ENCODE results near the gene ORC1. TPM values are rescaled to one million over a fixed set of nuclear protein-coding genes. Genes with fewer than 3 reads are reported as not detected.

The ORC1 gene
- total RNA-seq, 1 experiment from 2014 or later = 14.0 TPM

DNA sequence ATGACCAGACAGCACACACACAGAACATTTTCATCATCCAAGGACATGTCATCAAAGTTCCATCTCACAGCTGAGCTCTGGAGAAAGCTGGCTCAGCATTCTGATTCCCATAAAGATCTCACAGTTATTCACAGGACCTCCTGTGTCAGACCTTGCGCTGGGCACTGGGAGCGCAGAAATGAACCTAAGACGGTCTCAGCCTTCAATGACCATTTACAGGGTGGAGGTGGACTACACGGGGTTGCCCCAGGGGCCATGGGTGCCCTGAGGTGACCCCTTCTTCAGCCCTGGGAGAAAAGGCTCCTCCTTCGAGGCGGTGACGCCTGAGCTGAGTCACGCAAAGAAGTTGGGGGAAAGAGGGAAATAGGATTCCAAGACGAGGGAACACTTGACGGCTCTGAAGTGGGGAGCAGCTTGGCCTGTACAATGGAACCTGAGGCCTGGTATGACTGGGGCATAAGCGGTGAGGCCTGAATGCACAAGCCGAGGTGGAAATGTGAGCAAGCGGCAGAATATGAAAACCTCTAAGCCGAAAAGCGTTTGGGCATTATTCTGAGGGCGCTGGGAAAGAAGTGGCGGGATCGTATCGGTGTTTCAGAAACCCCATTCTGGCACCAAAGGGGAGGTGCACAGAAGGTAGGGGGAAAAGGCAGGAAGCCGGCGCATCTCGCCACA, 39.0 kb downstream of the ORC1 start:
- ChIA-PET POLR2A (no interaction called here), CTCF (interaction anchor here (0.9 to 2.6 kb wide), 2 partner anchors 14 to 16 kb away, joined by 3 to 8 read pairs; no protein-coding TSS in a partner anchor)
- Histone ChIP-seq H3K36me3 (ENCODE audit: control insufficient read depth, insufficient read depth, low read length) (peaks cover 2% of the 10 kb centered on the region), H3K27me3 (replicated peaks; ENCODE audit: control insufficient read depth, insufficient read depth, low read length) (no peaks in the 10 kb centered on the region), H3K9me3 (no peaks in the 10 kb centered on the region), H3K4me1 (peaks cover 6% of the 10 kb centered on the region; the same call in 1 of the 2 replicates), H3K4me3 (ENCODE audit: low read depth, low read length) (peak overlapping the region; percentile 83)
- peak overlapping the region; percentile 96 for H3K4me3 Mint-ChIP-seq (ENCODE audit: unreplicated experiment)
- H3K27ac Mint-ChIP-seq (ENCODE audit: unreplicated experiment) = peak overlapping the region; percentile 95
- H3K36me3 Mint-ChIP-seq (ENCODE audit: insufficient read depth, unreplicated experiment) = peaks cover 38% of the 10 kb centered on the region
- BruUV-seq (replicated peaks) = no TSS peak
- TF ChIP-seq, protein P1, sequence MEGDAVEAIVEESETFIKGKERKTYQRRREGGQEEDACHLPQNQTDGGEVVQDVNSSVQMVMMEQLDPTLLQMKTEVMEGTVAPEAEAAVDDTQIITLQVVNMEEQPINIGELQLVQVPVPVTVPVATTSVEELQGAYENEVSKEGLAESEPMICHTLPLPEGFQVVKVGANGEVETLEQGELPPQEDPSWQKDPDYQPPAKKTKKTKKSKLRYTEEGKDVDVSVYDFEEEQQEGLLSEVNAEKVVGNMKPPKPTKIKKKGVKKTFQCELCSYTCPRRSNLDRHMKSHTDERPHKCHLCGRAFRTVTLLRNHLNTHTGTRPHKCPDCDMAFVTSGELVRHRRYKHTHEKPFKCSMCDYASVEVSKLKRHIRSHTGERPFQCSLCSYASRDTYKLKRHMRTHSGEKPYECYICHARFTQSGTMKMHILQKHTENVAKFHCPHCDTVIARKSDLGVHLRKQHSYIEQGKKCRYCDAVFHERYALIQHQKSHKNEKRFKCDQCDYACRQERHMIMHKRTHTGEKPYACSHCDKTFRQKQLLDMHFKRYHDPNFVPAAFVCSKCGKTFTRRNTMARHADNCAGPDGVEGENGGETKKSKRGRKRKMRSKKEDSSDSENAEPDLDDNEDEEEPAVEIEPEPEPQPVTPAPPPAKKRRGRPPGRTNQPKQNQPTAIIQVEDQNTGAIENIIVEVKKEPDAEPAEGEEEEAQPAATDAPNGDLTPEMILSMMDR (IDR thresholded peaks at IDR 0.05; ENCODE audit: insufficient read depth in 1 of 2, low read depth in 1 of 2, low read length in 1 of 2, severe bottlenecking in 1 of 2, unreplicated experiment in 1 of 2) = no peak
- peak; percentile 60 to 70 for DNase-seq
- intact Hi-C loops (cut with micrococcal nuclease; ENCODE audit: unreplicated experiment) = no loop called here
- H3K9me3 Mint-ChIP-seq (ENCODE audit: unreplicated experiment) = no peaks in the 10 kb centered on the region
- H3K4me1 Mint-ChIP-seq (ENCODE audit: low read depth, unreplicated experiment) = peaks cover 9% of the 10 kb centered on the region
- H3K27me3 Mint-ChIP-seq (ENCODE audit: insufficient read depth, unreplicated experiment) = no peaks in the 10 kb centered on the region

DNA sequence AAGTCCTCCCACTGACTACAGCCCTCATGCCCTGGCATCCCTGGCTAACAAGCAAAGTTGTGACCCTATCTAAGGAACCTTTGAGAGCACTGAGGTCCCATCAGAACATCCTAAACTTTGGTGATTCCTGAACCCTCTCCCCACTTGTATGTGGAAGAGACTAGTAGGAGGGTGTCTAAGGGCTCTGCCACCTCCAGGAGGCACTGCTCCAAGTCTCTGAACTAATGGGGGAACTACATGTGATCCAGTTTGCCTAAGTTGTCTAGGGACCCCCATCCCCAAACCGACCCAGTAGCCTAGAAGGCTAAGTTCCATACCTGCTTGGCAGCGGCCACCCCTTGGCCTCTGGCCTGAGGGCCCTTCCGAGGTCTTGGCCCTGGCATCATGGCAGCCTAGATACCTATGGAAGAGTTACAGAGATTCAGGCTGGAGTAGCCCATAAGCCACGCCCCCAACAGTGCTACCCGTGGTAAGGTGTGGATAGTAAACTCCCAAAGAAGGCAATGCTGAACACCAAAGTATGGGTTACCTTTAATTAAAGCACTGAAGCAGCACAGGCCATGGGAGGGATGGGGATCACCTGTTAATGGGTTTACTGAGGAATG, 39.9 kb downstream of the ORC1 start:
- H3K36me3 Mint-ChIP-seq (ENCODE audit: insufficient read depth, unreplicated experiment) = peaks cover 45% of the 10 kb centered on the region
- intact Hi-C loops (cut with micrococcal nuclease; ENCODE audit: unreplicated experiment) = no loop called here
- peak overlapping the region; percentile 95 for H3K27ac Mint-ChIP-seq (ENCODE audit: unreplicated experiment)
- peaks cover 6% of the 10 kb centered on the region for H3K4me1 Mint-ChIP-seq (ENCODE audit: low read depth, unreplicated experiment)
- BruUV-seq (replicated peaks) = no TSS peak
- peaks cover 6% of the 10 kb centered on the region; the same call in 1 of the 2 replicates for H3K4me1 ChIP-seq
- H3K36me3 ChIP-seq (ENCODE audit: control insufficient read depth, insufficient read depth, low read length) = peaks cover 2% of the 10 kb centered on the region
- no peak for DNase-seq
- CTCF ChIA-PET = no interaction called here
- POLR2A ChIA-PET = no interaction called here
- no peaks in the 10 kb centered on the region for H3K9me3 Mint-ChIP-seq (ENCODE audit: unreplicated experiment)
- H3K4me3 ChIP-seq (ENCODE audit: low read depth, low read length) = no peak overlapping the region
- no peaks in the 10 kb centered on the region for H3K27me3 ChIP-seq (replicated peaks; ENCODE audit: control insufficient read depth, insufficient read depth, low read length)
- TF ChIP-seq, protein P1 (IDR thresholded peaks at IDR 0.05; ENCODE audit: insufficient read depth in 1 of 2, low read depth in 1 of 2, low read length in 1 of 2, severe bottlenecking in 1 of 2, unreplicated experiment in 1 of 2) = no peak
- H3K9me3 ChIP-seq = no peaks in the 10 kb centered on the region
- peak overlapping the region; percentile 96 for H3K4me3 Mint-ChIP-seq (ENCODE audit: unreplicated experiment)
- H3K27me3 Mint-ChIP-seq (ENCODE audit: insufficient read depth, unreplicated experiment) = no peaks in the 10 kb centered on the region

DNA sequence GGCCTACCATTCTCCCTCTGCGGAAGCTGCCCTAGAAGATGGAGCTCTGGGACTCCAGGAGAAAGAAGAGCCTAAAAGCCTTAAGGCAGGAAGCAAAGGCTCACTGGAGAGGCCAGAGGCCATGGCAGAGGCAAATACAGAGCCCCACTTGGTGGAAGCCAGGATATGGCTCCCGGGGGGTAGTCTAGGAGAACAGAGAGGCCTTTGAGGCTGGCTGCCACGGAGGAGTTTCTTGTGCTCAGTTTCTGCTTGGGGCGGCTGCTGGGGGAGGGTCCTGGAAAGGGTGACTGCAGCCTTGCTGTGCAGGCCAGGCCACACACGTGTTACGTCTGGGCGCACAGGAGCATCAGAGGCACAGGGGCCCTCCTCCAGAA, 43.6 kb downstream of the ORC1 start:
- H3K27me3 ChIP-seq (replicated peaks; ENCODE audit: control insufficient read depth, insufficient read depth, low read length) = no peaks in the 10 kb centered on the region
- no peaks in the 10 kb centered on the region for H3K4me1 ChIP-seq
- intact Hi-C loops (cut with micrococcal nuclease; ENCODE audit: unreplicated experiment) = no loop called here
- H3K9me3 Mint-ChIP-seq (ENCODE audit: unreplicated experiment) = no peaks in the 10 kb centered on the region
- H3K36me3 Mint-ChIP-seq (ENCODE audit: insufficient read depth, unreplicated experiment) = peaks cover 66% of the 10 kb centered on the region
- no peak overlapping the region for H3K4me3 Mint-ChIP-seq (ENCODE audit: unreplicated experiment)
- ChIA-PET POLR2A (no interaction called here), CTCF (no interaction called here)
- no peak overlapping the region for H3K27ac Mint-ChIP-seq (ENCODE audit: unreplicated experiment)
- H3K4me1 Mint-ChIP-seq (ENCODE audit: low read depth, unreplicated experiment) = no peaks in the 10 kb centered on the region
- BruUV-seq (replicated peaks) = no TSS peak
- no peaks in the 10 kb centered on the region for H3K27me3 Mint-ChIP-seq (ENCODE audit: insufficient read depth, unreplicated experiment)
- DNase-seq = no peak
- no peaks in the 10 kb centered on the region for H3K9me3 ChIP-seq
- H3K4me3 ChIP-seq (ENCODE audit: low read depth, low read length) = no peak overlapping the region
- TF ChIP-seq, protein P1 (IDR thresholded peaks at IDR 0.05; ENCODE audit: insufficient read depth in 1 of 2, low read depth in 1 of 2, low read length in 1 of 2, severe bottlenecking in 1 of 2, unreplicated experiment in 1 of 2) = no peak
- peaks cover 3% of the 10 kb centered on the region for H3K36me3 ChIP-seq (ENCODE audit: control insufficient read depth, insufficient read depth, low read length)
